HCT116 (cell line): Measurements from ENCODE around the gene TEPSIN. TPM values are rescaled to one million over a fixed set of nuclear protein-coding genes. Genes with fewer than 3 reads are reported as not detected.

Source experiments
- ATAC-seq: fragments of 200-7000 bp; cut with Tn5 transposase; 2 replicates; pipeline ENCODE4 v1.9.1; 2020; ENCODE audit warnings: mild to moderate bottlenecking, moderate library complexity
- BruUV-seq: library from RNA; stranded (reverse); fragments of 400-500 nt; replicated peaks from 2 replicates; lab custom pipeline; 2021; lab: Mats Ljungman, UMichigan
- CTCF ChIA-PET: fragments of 300-600 bp; sonication (Branson Sonifier 250); formaldehyde crosslinking; loops from one replicate; lab custom pipeline; 2021; ENCODE audit warnings: antibody characterized with exemption; lab: Charles Lee
- POLR2A ChIA-PET: fragments of 300-600, 350-600 bp; sonication (Branson Sonifier 250); formaldehyde crosslinking; loops from one replicate; lab custom pipeline; 2021; ENCODE audit warnings: antibody characterized with exemption; lab: Charles Lee
- RAD21 ChIA-PET, 2 experiments: fragments of 300-600 bp; sonication (Branson Sonifier 250); formaldehyde crosslinking; loops; one replicate each; lab custom pipeline; 2023; ENCODE audit warnings: low total read pairs in 2 of 2; ENCODE audit not compliant: uncharacterized antibody in 2 of 2, unreplicated experiment in 2 of 2, low non-redundant PET in 1 of 2; lab: Charles Lee
- DNase-seq: peaks from one replicate; pipeline ENCODE4 v3.0.0-alpha.2; 2010; ENCODE audit warnings: low read depth, low spot score
- H2AFZ ChIP-seq: fragments of 200-600 bp; shearing (Covaris generic), sonication (generic); 2 replicates; pipeline ENCODE4 v1.6.1; 2017; ENCODE audit warnings: low read depth, mixed run types, mixed read lengths, antibody characterized with exemption, low read length; ENCODE audit not compliant: poor library complexity, severe bottlenecking
- H3K27ac ChIP-seq: 2 replicates; pipeline ENCODE4 v1.5.1; 2012; ENCODE audit warnings: low read depth, low read length
- H3K27me3 ChIP-seq: fragments of 200-600 bp; sonication (generic); 2 replicates; pipeline ENCODE4 v1.6.1; 2016; ENCODE audit warnings: mixed run types, low read length, mixed read lengths; ENCODE audit not compliant: insufficient read depth
- H3K36me3 ChIP-seq, 2 experiments: fragments of 200-500 bp in 1 of 2; fragments of 200-600 bp in 1 of 2; sonication (Bioruptor generic) in 1 of 2; sonication (generic) in 1 of 2; 2 replicates each; pipeline versions ENCODE4 v1.5.1 to v1.6.1; 2014 to 2016; ENCODE audit warnings: low read length in 2 of 2, inconsistent platforms in 1 of 2, mixed read lengths in 1 of 2, mixed run types in 1 of 2; ENCODE audit not compliant: insufficient read depth in 2 of 2, control insufficient read depth in 1 of 2
- H3K4me1 ChIP-seq, 2 experiments: fragments of 200-600 bp in 1 of 2; sonication (generic) in 1 of 2; 2 replicates each; pipeline versions ENCODE4 v1.5.1 to v1.6.1; 2012 to 2017; ENCODE audit warnings: low read length in 2 of 2, inconsistent platforms in 1 of 2, mild to moderate bottlenecking in 1 of 2, mixed read lengths in 1 of 2, mixed run types in 1 of 2, moderate library complexity in 1 of 2; ENCODE audit not compliant: insufficient read depth in 2 of 2, control insufficient read depth in 1 of 2
- H3K4me2 ChIP-seq: fragments of 200-600 bp; sonication (generic); 2 replicates; pipeline ENCODE4 v1.6.1; 2017; ENCODE audit warnings: mixed run types, low read length, mixed read lengths
- H3K4me3 ChIP-seq, 2 experiments: fragments of 200-600 bp in 1 of 2; sonication (generic) in 1 of 2; replicated peaks in 1 of 2; 2 replicates each; pipeline ENCODE4 v1.5.1; 2011 to 2016; ENCODE audit warnings: low read length in 2 of 2, control low read depth in 1 of 2, low read depth in 1 of 2, mild to moderate bottlenecking in 1 of 2, mixed read lengths in 1 of 2, mixed run types in 1 of 2
- H3K79me2 ChIP-seq: fragments of 200-600 bp; sonication (generic); 2 replicates; pipeline ENCODE4 v1.6.1; 2017; ENCODE audit warnings: mild to moderate bottlenecking, mixed run types, low read length, moderate library complexity, mixed read lengths; ENCODE audit not compliant: insufficient read depth
- H3K9ac ChIP-seq: fragments of 200-600 bp; sonication (generic); 2 replicates; pipeline ENCODE4 v1.6.1; 2016; ENCODE audit warnings: low read length, mixed read lengths
- H3K9me2 ChIP-seq: fragments of 200-600 bp; sonication (generic), shearing (Covaris generic); 2 replicates; pipeline ENCODE4 v1.6.1; 2017; ENCODE audit warnings: mixed run types, mild to moderate bottlenecking, moderate library complexity; ENCODE audit not compliant: insufficient read depth
- H3K9me3 ChIP-seq, 2 experiments: fragments of 200-500 bp in 1 of 2; fragments of 200-600 bp in 1 of 2; sonication (Bioruptor generic) in 1 of 2; sonication (generic) in 1 of 2; 2 replicates each; pipeline ENCODE4 v1.6.1; 2014 to 2017; ENCODE audit warnings: low read length in 2 of 2, mixed read lengths in 2 of 2, inconsistent platforms in 1 of 2, low read depth in 1 of 2, mild to moderate bottlenecking in 1 of 2, mixed run types in 1 of 2, moderate library complexity in 1 of 2; ENCODE audit not compliant: control insufficient read depth in 1 of 2, insufficient read depth in 1 of 2
- H4K20me1 ChIP-seq: fragments of 200-600 bp; sonication (generic), shearing (Covaris generic); 2 replicates; pipeline ENCODE4 v1.6.1; 2017; ENCODE audit warnings: mixed run types, mild to moderate bottlenecking, moderate library complexity; ENCODE audit not compliant: insufficient read depth
- CEBPB ChIP-seq: IDR thresholded peaks from 2 replicates; pipeline ENCODE4 v1.6.1; 2012; ENCODE audit warnings: low read depth
- ELF1 ChIP-seq: IDR thresholded peaks from 2 replicates; pipeline ENCODE4 v1.6.1; 2012; ENCODE audit warnings: low read depth, borderline replicate concordance
- JUND ChIP-seq: IDR thresholded peaks from 2 replicates; pipeline ENCODE4 v1.6.1; 2012
- POLR2AphosphoS5 ChIP-seq: IDR thresholded peaks from 2 replicates; pipeline ENCODE4 v1.6.1; 2011; ENCODE audit warnings: mild to moderate bottlenecking, low read depth, low read length, moderate library complexity
- RAD21 ChIP-seq: IDR thresholded peaks from 2 replicates; pipeline ENCODE4 v1.6.1; 2012; ENCODE audit warnings: low read depth, mild to moderate bottlenecking
- TCF7L2 ChIP-seq: IDR thresholded peaks from 2 replicates; pipeline ENCODE4 v1.7.0; 2011; ENCODE audit warnings: borderline replicate concordance, inconsistent platforms; ENCODE audit not compliant: insufficient read depth, insufficient read length; ENCODE audit errors: extremely low read depth
- YY1 ChIP-seq: IDR thresholded peaks from 2 replicates; pipeline ENCODE4 v1.6.1; 2011; ENCODE audit warnings: low read length, low read depth, moderate library complexity, mild to moderate bottlenecking; ENCODE audit not compliant: insufficient replicate concordance; ENCODE audit errors: extremely low read depth
- ZFX ChIP-seq: fragments of 450-650 bp; IDR thresholded peaks from 2 replicates; pipeline ENCODE4 v1.6.1; 2017
- intact Hi-C: fragments of 100-400 bp; cut with micrococcal nuclease; formaldehyde crosslinking; loops from 2 replicates; pipeline ENCODE4 v1.10.0; 2022
- total RNA-seq: library from RNA; stranded (reverse); gene quantifications from one replicate; pipeline ENCODE4 v1.2.1, GENCODE V29; 2021; ENCODE audit not compliant: unreplicated experiment
- TF ChIP-seq, protein P1 (sequence below), 3 experiments: fragments of 200-600 bp in 1 of 3; sonication (generic) in 1 of 3; IDR thresholded peaks in 2 of 3; conservative IDR thresholded peaks in 1 of 3; 2 replicates each; pipeline ENCODE4 v1.5.1; 2012 to 2017; ENCODE audit warnings: low read depth in 2 of 3, low read length in 2 of 3, antibody characterized with exemption in 1 of 3, borderline replicate concordance in 1 of 3, control low read depth in 1 of 3, mild to moderate bottlenecking in 1 of 3, mixed read lengths in 1 of 3, mixed run types in 1 of 3, moderate library complexity in 1 of 3; ENCODE audit not compliant: insufficient read depth in 1 of 3

The TEPSIN gene
- total RNA-seq, 1 experiment from 2014 or later: 50.6 TPM

DNA sequence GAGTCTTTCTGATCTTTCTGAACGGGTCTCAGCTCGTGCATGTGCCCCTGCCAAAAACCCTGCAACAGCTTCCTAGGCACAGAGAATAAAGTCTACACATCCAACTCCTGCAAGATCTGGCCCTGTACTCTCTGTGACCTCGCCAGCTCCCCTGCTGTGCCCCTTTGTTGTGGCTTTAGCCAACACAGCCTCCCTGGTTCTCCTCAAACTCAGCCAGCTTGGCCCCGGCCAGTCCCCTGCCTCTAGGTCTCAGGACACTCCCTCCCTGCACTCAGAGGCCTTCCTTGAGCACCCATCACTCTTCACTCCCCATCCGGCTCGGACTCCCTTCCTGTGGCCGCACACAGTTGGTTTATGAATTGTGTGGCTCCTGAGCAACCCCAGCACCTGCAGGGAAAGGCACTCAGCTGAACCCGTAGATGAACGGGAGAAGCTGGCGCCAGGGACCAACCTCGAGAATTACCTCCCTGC, 17.4 kb downstream of the TEPSIN start:
- POLR2A ChIA-PET: interaction anchor here (0.6 to 0.7 kb wide), 2 partner anchors 236 to 294 kb away, joined by 3 to 5 read pairs; no protein-coding TSS in a partner anchor
- Histone ChIP-seq H3K9me3 (0 out of 4 replicates have a peak, but pooled peaks cover 0 to 4% of the 10 kb centered on the region in 2 experiments), H4K20me1 (no peaks in the 10 kb centered on the region), H3K9ac (peak overlapping the region; percentile 87), H3K27ac (peak overlapping the region; percentile 74), H3K4me3 (peak overlapping the region; percentile 84 to 90), H2AFZ (no peak overlapping the region), H3K4me1 (peaks cover 20 to 29% of the 10 kb centered on the region in 2 experiments), H3K4me2 (peak overlapping the region; percentile 92), H3K9me2 (no peaks in the 10 kb centered on the region), H3K27me3 (no peaks in the 10 kb centered on the region), H3K79me2 (peaks cover 15% of the 10 kb centered on the region; the same call in 1 of the 2 replicates), H3K36me3 (peaks cover 0 to 10% of the 10 kb centered on the region in 2 experiments; a peak in 2 of 4 replicates)
- TSS peak; percentile 36 for BruUV-seq
- DNase-seq (no peak), ATAC-seq (no peak)
- CTCF ChIA-PET: no interaction called here
- RAD21 ChIA-PET: no interaction called here
- peak; percentile 27 for TF ChIP-seq TCF7L2
- TF ChIP-seq JUND: no peak
- intact Hi-C loops: loop anchor here (10.0 kb wide), 1 partner anchor 237 kb away; no protein-coding TSS in a partner anchor

GRCh38 chr17:81219476-81220180, 19.2 kb downstream of the TEPSIN start:
- no peak overlapping the region for H2AFZ ChIP-seq
- no peaks in the 10 kb centered on the region for H3K9me3 ChIP-seq
- RAD21 ChIA-PET: no interaction called here
- no peaks in the 10 kb centered on the region for H3K9me2 ChIP-seq
- no TSS peak for BruUV-seq
- ATAC-seq: no peak
- intact Hi-C loops: loop anchor here (10.0 kb wide), 1 partner anchor 235 kb away; no protein-coding TSS in a partner anchor
- POLR2A ChIA-PET: no interaction called here
- peaks cover 0 to 10% of the 10 kb centered on the region in 2 experiments; a peak in 2 of 4 replicates for H3K36me3 ChIP-seq
- no peaks in the 10 kb centered on the region for H3K27me3 ChIP-seq
- H3K79me2 ChIP-seq: peaks cover 15% of the 10 kb centered on the region; the same call in 1 of the 2 replicates
- H3K27ac ChIP-seq: no peak overlapping the region; the same call in 1 of the 2 replicates
- H3K4me2 ChIP-seq: no peak overlapping the region
- TF ChIP-seq YY1 (no peak), JUND (no peak), ELF1 (no peak), RAD21 (no peak), CEBPB (no peak), POLR2AphosphoS5 (no peak), TCF7L2 (no peak), ZFX (no peak)
- TF ChIP-seq, protein P1, sequence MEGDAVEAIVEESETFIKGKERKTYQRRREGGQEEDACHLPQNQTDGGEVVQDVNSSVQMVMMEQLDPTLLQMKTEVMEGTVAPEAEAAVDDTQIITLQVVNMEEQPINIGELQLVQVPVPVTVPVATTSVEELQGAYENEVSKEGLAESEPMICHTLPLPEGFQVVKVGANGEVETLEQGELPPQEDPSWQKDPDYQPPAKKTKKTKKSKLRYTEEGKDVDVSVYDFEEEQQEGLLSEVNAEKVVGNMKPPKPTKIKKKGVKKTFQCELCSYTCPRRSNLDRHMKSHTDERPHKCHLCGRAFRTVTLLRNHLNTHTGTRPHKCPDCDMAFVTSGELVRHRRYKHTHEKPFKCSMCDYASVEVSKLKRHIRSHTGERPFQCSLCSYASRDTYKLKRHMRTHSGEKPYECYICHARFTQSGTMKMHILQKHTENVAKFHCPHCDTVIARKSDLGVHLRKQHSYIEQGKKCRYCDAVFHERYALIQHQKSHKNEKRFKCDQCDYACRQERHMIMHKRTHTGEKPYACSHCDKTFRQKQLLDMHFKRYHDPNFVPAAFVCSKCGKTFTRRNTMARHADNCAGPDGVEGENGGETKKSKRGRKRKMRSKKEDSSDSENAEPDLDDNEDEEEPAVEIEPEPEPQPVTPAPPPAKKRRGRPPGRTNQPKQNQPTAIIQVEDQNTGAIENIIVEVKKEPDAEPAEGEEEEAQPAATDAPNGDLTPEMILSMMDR (IDR thresholded peaks at IDR 0.05 in 2 of 3, conservative IDR thresholded peaks at IDR 0.05 in 1 of 3; ENCODE audit: borderline replicate concordance in 1 of 3, insufficient read depth in 1 of 3, low read depth in 2 of 3, low read length in 2 of 3): no peak
- peaks cover 20 to 29% of the 10 kb centered on the region in 2 experiments for H3K4me1 ChIP-seq
- no peak overlapping the region for H3K4me3 ChIP-seq
- CTCF ChIA-PET: no interaction called here
- H3K9ac ChIP-seq: no peak overlapping the region
- no peaks in the 10 kb centered on the region for H4K20me1 ChIP-seq
- no peak for DNase-seq
